Endothelial cell of umbilical vein (primary cell): Measurements from ENCODE around the gene GZMM. TPM values are rescaled to one million over a fixed set of nuclear protein-coding genes. Genes with fewer than 3 reads are reported as not detected.

Source experiments
- BruUV-seq: library from RNA; stranded (reverse); fragments of 400-500 nt; replicated peaks from 2 replicates; lab custom pipeline; 2021; lab: Mats Ljungman, UMichigan
- CTCF ChIA-PET: fragments of 300-600, 350-600 bp; sonication (Branson Sonifier 250); formaldehyde crosslinking; loops from one replicate; lab custom pipeline; 2021; ENCODE audit warnings: antibody characterized with exemption, inconsistent platforms; lab: Charles Lee
- POLR2A ChIA-PET: fragments of 300-600, 350-600 bp; sonication (Branson Sonifier 250); formaldehyde crosslinking; loops from one replicate; lab custom pipeline; 2021; ENCODE audit warnings: antibody characterized with exemption, inconsistent platforms; lab: Charles Lee
- DNase-seq: peaks from one replicate; pipeline ENCODE4 v3.0.0-alpha.2; 2011; ENCODE audit warnings: low read depth, low spot score
- FAIRE-seq: peaks from 2 replicates; lab custom pipeline; 2011; peaks lifted over from hg19 to GRCh38; lab: Jason Lieb, UNC
- H2AFZ ChIP-seq: 2 replicates; pipeline ENCODE4 v1.6.0; 2012; ENCODE audit warnings: low read depth, low read length, control low read depth, inconsistent platforms
- H3K27ac ChIP-seq: 2 replicates; pipeline ENCODE4 v1.5.1; 2011; ENCODE audit warnings: low read depth, mild to moderate bottlenecking, control low read depth, low read length, moderate library complexity; ENCODE audit not compliant: insufficient read depth
- H3K27me3 ChIP-seq, 2 experiments: 2 replicates each; pipeline versions ENCODE4 v1.6.0 to v1.6.1; 2011; ENCODE audit warnings: low read length in 2 of 2, mixed read lengths in 1 of 2; ENCODE audit not compliant: control insufficient read depth in 2 of 2, insufficient read depth in 2 of 2
- H3K36me3 ChIP-seq, 2 experiments: 2 replicates in 1 of 2; 3 replicates in 1 of 2; pipeline ENCODE4 v1.5.1; 2011; ENCODE audit warnings: low read length in 2 of 2, mild to moderate bottlenecking in 1 of 2, moderate library complexity in 1 of 2; ENCODE audit not compliant: control insufficient read depth in 2 of 2, insufficient read depth in 2 of 2; ENCODE audit errors: extremely low read depth in 1 of 2
- H3K4me1 ChIP-seq: 3 replicates; pipeline ENCODE4 v1.5.1; 2011; ENCODE audit warnings: mild to moderate bottlenecking, low read length; ENCODE audit not compliant: control insufficient read depth, insufficient read depth; ENCODE audit errors: extremely low read depth
- H3K4me2 ChIP-seq: 2 replicates; pipeline ENCODE4 v1.6.1; 2011; ENCODE audit warnings: low read length, control low read depth, mixed read lengths; ENCODE audit not compliant: insufficient read depth
- H3K4me3 ChIP-seq, 3 experiments: fragments of 200-600 bp in 1 of 3; sonication (generic), shearing (Covaris generic) in 1 of 3; replicated peaks in 1 of 3; 2 replicates each; pipeline ENCODE4 v1.5.1; 2011 to 2016; ENCODE audit warnings: control low read depth in 3 of 3, low read length in 3 of 3, mild to moderate bottlenecking in 2 of 3, inconsistent platforms in 1 of 3, low read depth in 1 of 3, moderate library complexity in 1 of 3; ENCODE audit not compliant: insufficient read depth in 1 of 3
- H3K79me2 ChIP-seq: 2 replicates; pipeline ENCODE4 v1.6.0; 2012; ENCODE audit warnings: low read length, inconsistent platforms; ENCODE audit not compliant: control insufficient read depth, insufficient read depth
- H3K9ac ChIP-seq: replicated peaks from 2 replicates; pipeline ENCODE3; 2011; ENCODE audit warnings: low read length, control low read depth; ENCODE audit not compliant: insufficient read depth; ENCODE audit errors: extremely low read depth
- H3K9me1 ChIP-seq: replicated peaks from 3 replicates; pipeline ENCODE4 v1.6.0; 2011; ENCODE audit warnings: mild to moderate bottlenecking, low read length; ENCODE audit not compliant: control insufficient read depth, insufficient read depth; ENCODE audit errors: extremely low read depth
- H3K9me3 ChIP-seq: replicated peaks from 2 replicates; pipeline ENCODE4 v1.5.1; 2012; ENCODE audit warnings: low read length, inconsistent platforms; ENCODE audit not compliant: control insufficient read depth, insufficient read depth
- H4K20me1 ChIP-seq: replicated peaks from 2 replicates; pipeline ENCODE3; 2011; ENCODE audit warnings: mild to moderate bottlenecking, low read length; ENCODE audit not compliant: control insufficient read depth, insufficient read depth; ENCODE audit errors: extremely low read depth
- CTCF ChIP-seq, 2 donors: IDR thresholded peaks; 1 replicate in 1 of 2; 2 replicates in 1 of 2; pipeline ENCODE4 v1.5.1; 2011; ENCODE audit warnings: low read length in 2 of 2, mild to moderate bottlenecking in 2 of 2, moderate library complexity in 2 of 2, control low read depth in 1 of 2, inconsistent platforms in 1 of 2, low read depth in 1 of 2; ENCODE audit not compliant: insufficient read depth in 1 of 2; ENCODE audit errors: extremely low read depth in 1 of 2
- EZH2 ChIP-seq: IDR thresholded peaks from 2 replicates; pipeline ENCODE4 v1.6.1; 2012; ENCODE audit warnings: borderline replicate concordance, low read depth, mild to moderate bottlenecking, moderate library complexity, low read length, inconsistent platforms; ENCODE audit not compliant: severe bottlenecking
- FOS ChIP-seq: IDR thresholded peaks from 2 replicates; pipeline ENCODE4 v1.6.1; 2011; ENCODE audit warnings: mild to moderate bottlenecking, low read length, moderate library complexity, borderline replicate concordance; ENCODE audit not compliant: insufficient read depth
- GATA2 ChIP-seq: IDR thresholded peaks from 2 replicates; pipeline ENCODE4 v1.7.0; 2011; ENCODE audit warnings: low read depth, mild to moderate bottlenecking, moderate library complexity, mixed read lengths, low read length; ENCODE audit not compliant: insufficient read length, insufficient read depth
- JUN ChIP-seq: IDR thresholded peaks from 2 replicates; pipeline ENCODE4 v1.6.1; 2011; ENCODE audit warnings: borderline replicate concordance, low read depth; ENCODE audit not compliant: insufficient read length, insufficient read depth
- MAX ChIP-seq: IDR thresholded peaks from 2 replicates; pipeline ENCODE4 v1.6.1; 2011; ENCODE audit not compliant: insufficient read depth, insufficient read length
- MYC ChIP-seq: IDR thresholded peaks from one replicate; pipeline ENCODE4 v1.6.1; 2011; ENCODE audit warnings: mild to moderate bottlenecking, low read depth, low read length
- POLR2A ChIP-seq: IDR thresholded peaks from 2 replicates; pipeline ENCODE4 v1.6.1; 2012; ENCODE audit warnings: low read depth, mild to moderate bottlenecking, control low read depth, low read length
- POLR2AphosphoS5 ChIP-seq: IDR thresholded peaks from 2 replicates; pipeline ENCODE4 v1.6.1; 2012; ENCODE audit warnings: low read depth, mild to moderate bottlenecking, control low read depth, low read length, moderate library complexity; ENCODE audit not compliant: insufficient read depth
- dilution Hi-C: fragments of 300-500 bp; cut with MboI; formaldehyde crosslinking; loops from one replicate; pipeline ENCODE4 v1.15.0; 2019; ENCODE audit warnings: low sequenced_read_pairs; ENCODE audit not compliant: extremely low pct_ligation_motif_present
- intact Hi-C: fragments of 100-400 bp; cut with micrococcal nuclease; formaldehyde crosslinking; loops from one replicate; pipeline ENCODE4 v1.10.0; 2022
- polyA plus RNA-seq, 4 experiments: library from polyadenylated mRNA; depleted of rRNA in 3 of 4; stranded (reverse) in 3 of 4; unstranded in 1 of 4; fragments of >200 nt; gene quantifications; 2 replicates each; pipeline versions ENCODE4 v1.2.1 to v1.2.3, GENCODE V29; 2011 to 2012; ENCODE audit warnings: missing spikeins in 1 of 4
- total RNA-seq: library from RNA; stranded (reverse); gene quantifications from 2 replicates; pipeline ENCODE4 v1.2.3, GENCODE V29; 2021

GZMM gene
- total and polyA plus RNA-seq, 2 donors (not counting 3 experiments of a cell fraction or from before 2014, with no cell fraction given): not detected

- no peaks in the 10 kb centered on the region for H3K4me1 ChIP-seq
- dilution Hi-C loops (no loop called here), intact Hi-C loops (no loop called here)
- H3K4me3 ChIP-seq: no peak overlapping the region
- FAIRE-seq: no peak
- H3K4me2 ChIP-seq: no peak overlapping the region
- no peak overlapping the region for H2AFZ ChIP-seq
- H4K20me1 ChIP-seq: no peaks in the 10 kb centered on the region
- no peaks in the 10 kb centered on the region for H3K9me1 ChIP-seq
- CTCF ChIA-PET: no interaction called here
- TF ChIP-seq CTCF (IDR thresholded peaks at IDR 0.05; ENCODE audit: extremely low read depth in 1 of 2, insufficient read depth in 1 of 2, low read depth in 1 of 2, low read length in 2 of 2) (no peak), FOS (no peak), EZH2 (no peak), JUN (no peak), POLR2A (no peak), MYC (no peak), MAX (no peak), GATA2 (no peak), POLR2AphosphoS5 (no peak)
- POLR2A ChIA-PET: no interaction called here
- H3K36me3 ChIP-seq: no peaks in the 10 kb centered on the region
- no peak overlapping the region for H3K27ac ChIP-seq
- no peaks in the 10 kb centered on the region for H3K9me3 ChIP-seq
- H3K9ac ChIP-seq: no peak overlapping the region
- no peak for DNase-seq
- H3K79me2 ChIP-seq: no peaks in the 10 kb centered on the region
- BruUV-seq: no TSS peak
- H3K27me3 ChIP-seq: no peaks in the 10 kb centered on the region
Measured at GRCh38 chr19:555474-555808, 11.6 kb downstream of the GZMM start.
